SK-N-SH (cell line): ENCODE measurements around the gene ENTPD7.
"Not testable (repeated sequence)": the region's sequence is repeated elsewhere in the genome, so short reads cannot be mapped to it uniquely, and the experiment has no call there.

ENCODE experiments used
- CTCF ChIP-seq: fragments of 200-600 bp; sonication (generic); IDR thresholded peaks from 2 replicates; pipeline ENCODE4 v1.6.1; 2017; ENCODE audit warnings: antibody characterized with exemption, mild to moderate bottlenecking, moderate library complexity
- EP300 ChIP-seq, 2 experiments: IDR thresholded peaks; 2 replicates each; pipeline versions ENCODE4 v1.4.0 to v1.6.1; 2012; ENCODE audit warnings: borderline replicate concordance in 1 of 2, low read depth in 1 of 2, low read length in 1 of 2
- NRF1 ChIP-seq: IDR thresholded peaks from 2 replicates; pipeline ENCODE4 v1.6.1; 2012; ENCODE audit warnings: low read depth, mild to moderate bottlenecking, low read length
- RAD21 ChIP-seq: IDR thresholded peaks from 2 replicates; pipeline ENCODE4 v1.6.1; 2012; ENCODE audit warnings: mild to moderate bottlenecking, low read length
- YY1 ChIP-seq: IDR thresholded peaks from 2 replicates; pipeline ENCODE4 v1.4.0; 2012; ENCODE audit warnings: low read depth, mild to moderate bottlenecking
- TF ChIP-seq, protein P1 (sequence below): IDR thresholded peaks from 2 replicates; pipeline ENCODE4 v1.4.0; 2012; ENCODE audit warnings: low read depth, borderline replicate concordance
- TF ChIP-seq, protein P2 (sequence below): IDR thresholded peaks from 2 replicates; pipeline ENCODE4 v1.6.1; 2012; ENCODE audit warnings: mild to moderate bottlenecking, low read depth, low read length, moderate library complexity

- not testable (repeated sequence) for TF ChIP-seq CTCF; YY1; EP300 (IDR thresholded peaks at IDR 0.05; ENCODE audit: borderline replicate concordance in 1 of 2, low read depth in 1 of 2, low read length in 1 of 2); RAD21; NRF1
- TF ChIP-seq, protein P1, sequence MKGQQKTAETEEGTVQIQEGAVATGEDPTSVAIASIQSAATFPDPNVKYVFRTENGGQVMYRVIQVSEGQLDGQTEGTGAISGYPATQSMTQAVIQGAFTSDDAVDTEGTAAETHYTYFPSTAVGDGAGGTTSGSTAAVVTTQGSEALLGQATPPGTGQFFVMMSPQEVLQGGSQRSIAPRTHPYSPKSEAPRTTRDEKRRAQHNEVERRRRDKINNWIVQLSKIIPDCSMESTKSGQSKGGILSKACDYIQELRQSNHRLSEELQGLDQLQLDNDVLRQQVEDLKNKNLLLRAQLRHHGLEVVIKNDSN = not testable (repeated sequence)
- TF ChIP-seq, protein P2, sequence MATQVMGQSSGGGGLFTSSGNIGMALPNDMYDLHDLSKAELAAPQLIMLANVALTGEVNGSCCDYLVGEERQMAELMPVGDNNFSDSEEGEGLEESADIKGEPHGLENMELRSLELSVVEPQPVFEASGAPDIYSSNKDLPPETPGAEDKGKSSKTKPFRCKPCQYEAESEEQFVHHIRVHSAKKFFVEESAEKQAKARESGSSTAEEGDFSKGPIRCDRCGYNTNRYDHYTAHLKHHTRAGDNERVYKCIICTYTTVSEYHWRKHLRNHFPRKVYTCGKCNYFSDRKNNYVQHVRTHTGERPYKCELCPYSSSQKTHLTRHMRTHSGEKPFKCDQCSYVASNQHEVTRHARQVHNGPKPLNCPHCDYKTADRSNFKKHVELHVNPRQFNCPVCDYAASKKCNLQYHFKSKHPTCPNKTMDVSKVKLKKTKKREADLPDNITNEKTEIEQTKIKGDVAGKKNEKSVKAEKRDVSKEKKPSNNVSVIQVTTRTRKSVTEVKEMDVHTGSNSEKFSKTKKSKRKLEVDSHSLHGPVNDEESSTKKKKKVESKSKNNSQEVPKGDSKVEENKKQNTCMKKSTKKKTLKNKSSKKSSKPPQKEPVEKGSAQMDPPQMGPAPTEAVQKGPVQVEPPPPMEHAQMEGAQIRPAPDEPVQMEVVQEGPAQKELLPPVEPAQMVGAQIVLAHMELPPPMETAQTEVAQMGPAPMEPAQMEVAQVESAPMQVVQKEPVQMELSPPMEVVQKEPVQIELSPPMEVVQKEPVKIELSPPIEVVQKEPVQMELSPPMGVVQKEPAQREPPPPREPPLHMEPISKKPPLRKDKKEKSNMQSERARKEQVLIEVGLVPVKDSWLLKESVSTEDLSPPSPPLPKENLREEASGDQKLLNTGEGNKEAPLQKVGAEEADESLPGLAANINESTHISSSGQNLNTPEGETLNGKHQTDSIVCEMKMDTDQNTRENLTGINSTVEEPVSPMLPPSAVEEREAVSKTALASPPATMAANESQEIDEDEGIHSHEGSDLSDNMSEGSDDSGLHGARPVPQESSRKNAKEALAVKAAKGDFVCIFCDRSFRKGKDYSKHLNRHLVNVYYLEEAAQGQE = not testable (repeated sequence)
Observed at GRCh38 chr10:99625124-99625523, 34.2 kb upstream of the ENTPD7 start.
